Esophagus squamous epithelium (tissue), 5 donors: ENCODE data around the gene ZNF366. TPM values are rescaled to one million over a fixed set of nuclear protein-coding genes. Genes with fewer than 3 reads are reported as not detected.

Source experiments
- DNase-seq: peaks from one replicate; lab custom pipeline; 2025; lab: John Stamatoyannopoulos, UW
- H3K27ac ChIP-seq, 4 donors: fragments of 200-600 bp; sonication (generic); one replicate each; pipeline ENCODE4 v1.5.1; 2016 to 2019; ENCODE audit warnings: mild to moderate bottlenecking in 1 of 4
- H3K27me3 ChIP-seq, 4 donors: fragments of 200-600 bp; sonication (generic); 1 replicate in 3 of 4; 2 replicates in 1 of 4; pipeline versions ENCODE4 v1.5.1 to v1.6.0; 2017 to 2021; ENCODE audit warnings: antibody characterized with exemption in 1 of 4
- H3K36me3 ChIP-seq, 3 donors: fragments of 200-600 bp; sonication (generic); one replicate each; pipeline ENCODE4 v1.5.1; 2016 to 2019
- H3K4me1 ChIP-seq, 3 donors: fragments of 200-600 bp; sonication (generic); one replicate each; pipeline ENCODE4 v1.5.1; 2017 to 2019
- H3K4me3 ChIP-seq, 4 donors: fragments of 200-600 bp; sonication (generic); 1 replicate in 3 of 4; 2 replicates in 1 of 4; pipeline ENCODE4 v1.5.1; 2016 to 2019; ENCODE audit warnings: mild to moderate bottlenecking in 2 of 4, moderate library complexity in 1 of 4
- H3K9me3 ChIP-seq, 3 donors: fragments of 200-600 bp; sonication (generic); one replicate each; pipeline ENCODE4 v1.5.1; 2016 to 2019
- CTCF ChIP-seq, 6 experiments: fragments of 450-650 bp in 4 of 6; fragments of 200-600 bp in 2 of 6; sonication (generic) in 2 of 6; IDR thresholded peaks; one replicate each; pipeline ENCODE4 v1.5.1; 2016 to 2019; ENCODE audit warnings: antibody characterized with exemption in 6 of 6, mild to moderate bottlenecking in 4 of 6, moderate library complexity in 4 of 6
- POLR2A ChIP-seq, 4 donors: fragments of 450-650 bp; IDR thresholded peaks; one replicate each; pipeline ENCODE4 v1.6.1; 2017; ENCODE audit warnings: antibody characterized with exemption in 4 of 4, mild to moderate bottlenecking in 4 of 4, moderate library complexity in 3 of 4
- WGBS, 2 donors: methylation state at CpG; one replicate each; pipeline ENCODE4 v1.1.5; 2018; 5-methylcytosine and 5-hydroxymethylcytosine counted together
- intact Hi-C: fragments of 100-400 bp; cut with DNase I; formaldehyde crosslinking; loops from one replicate; pipeline ENCODE4 v1.15.0; 2022
- total RNA-seq, 4 donors: library from RNA; depleted of rRNA; stranded (reverse); fragments of >200 nt; gene quantifications; one replicate each; pipeline ENCODE4 v1.1.0, GENCODE V29; 2016
- donor health status: DM: yes; HTN: yes; CAD: no.

ZNF366 gene
- total RNA-seq, 4 donors from 2014 or later, result 0.48 to 2.9 (median 1.4) TPM

- Histone ChIP-seq H3K4me3 (no peak overlapping the region), H3K36me3 (no peaks in the 10 kb centered on the region), H3K27me3 (no peaks in the 10 kb centered on the region), H3K4me1 (no peaks in the 10 kb centered on the region), H3K27ac (no peak overlapping the region), H3K9me3 (no peaks in the 10 kb centered on the region)
- DNase-seq, result no peak
- TF ChIP-seq POLR2A (IDR thresholded peaks at IDR 0.05), result no peak
- TF ChIP-seq CTCF (IDR thresholded peaks at IDR 0.05), result no peak
- WGBS, 2 donors, result 83 to 100% methylated on average over 3 to 24 of the region's 48 CpGs
- intact Hi-C loops, result no loop called here
Measured at GRCh38 chr5:72417333-72418062, 89.7 kb downstream of the ZNF366 start.

GRCh38 chr5:72415616-72416325 lies 91.4 kb downstream of the ZNF366 start:
- 88 to 90% methylated on average over 5 of the region's 5 CpGs for WGBS, 2 donors
- intact Hi-C loops, result no loop called here
- Histone ChIP-seq H3K36me3 (no peaks in the 10 kb centered on the region), H3K4me3 (no peak overlapping the region), H3K4me1 (no peaks in the 10 kb centered on the region), H3K27me3 (no peaks in the 10 kb centered on the region), H3K9me3 (no peaks in the 10 kb centered on the region), H3K27ac (no peak overlapping the region)
- TF ChIP-seq CTCF (IDR thresholded peaks at IDR 0.05) (no peak), POLR2A (IDR thresholded peaks at IDR 0.05) (no peak)
- DNase-seq, result no peak

- H3K36me3 ChIP-seq, result no peaks in the 10 kb centered on the region
- no peaks in the 10 kb centered on the region for H3K4me1 ChIP-seq
- no peaks in the 10 kb centered on the region for H3K27me3 ChIP-seq
- no peak overlapping the region for H3K4me3 ChIP-seq
- H3K27ac ChIP-seq, result no peak overlapping the region
- no peak for DNase-seq
- TF ChIP-seq CTCF (IDR thresholded peaks at IDR 0.05) (no peak), POLR2A (IDR thresholded peaks at IDR 0.05) (no peak)
- H3K9me3 ChIP-seq, result no peaks in the 10 kb centered on the region
- 75 to 94% methylated on average over 4 of the region's 4 CpGs for WGBS, 2 donors
- intact Hi-C loops, result no loop called here
Measured at GRCh38 chr5:72412283-72413055, 94.7 kb downstream of the ZNF366 start.

GRCh38 chr5:72410688-72411295 lies 96.4 kb downstream of the ZNF366 start:
- Histone ChIP-seq H3K27me3 (no peaks in the 10 kb centered on the region), H3K4me1 (no peaks in the 10 kb centered on the region), H3K36me3 (no peaks in the 10 kb centered on the region), H3K9me3 (no peaks in the 10 kb centered on the region), H3K27ac (no peak overlapping the region), H3K4me3 (no peak overlapping the region)
- DNase-seq, result no peak
- intact Hi-C loops, result no loop called here
- WGBS, 2 donors, result 76 to 80% methylated on average over 4 of the region's 4 CpGs
- TF ChIP-seq POLR2A (IDR thresholded peaks at IDR 0.05) (no peak), CTCF (IDR thresholded peaks at IDR 0.05) (no peak)
